ENCODE results near the gene NR1I3. TPM values are rescaled to one million over a fixed set of nuclear protein-coding genes. Genes with fewer than 3 reads are reported as not detected.

The NR1I3 gene
- polyA plus RNA-seq, 1 of the 3 experiments (the other 2 are of a cell fraction) = not detected

GRCh38 chr1:161287482-161288054 lies 49.6 kb upstream of the NR1I3 start:
- no peak for TF ChIP-seq GABPA (IDR thresholded peaks at IDR 0.05; ENCODE audit: low read depth)
- no peak for TF ChIP-seq YY1 (IDR thresholded peaks at IDR 0.05; ENCODE audit: low read depth)
- no peak for TF ChIP-seq FOSL2 (IDR thresholded peaks at IDR 0.05; ENCODE audit: borderline replicate concordance, low read depth)
- no peak for TF ChIP-seq TEAD4 (IDR thresholded peaks at IDR 0.05; ENCODE audit: borderline replicate concordance, insufficient read depth)
- TF ChIP-seq GATA2 (CRISPR knock-in tag; IDR thresholded peaks at IDR 0.05) = no peak
- H4K20me1 ChIP-seq (ENCODE audit: insufficient read depth) = no peaks in the 10 kb centered on the region
- no peak overlapping the region for H3K9ac ChIP-seq
- no peaks in the 10 kb centered on the region for H3K9me2 ChIP-seq
- no peaks in the 10 kb centered on the region for H3K79me2 ChIP-seq (ENCODE audit: insufficient read depth)
- CTCF ChIA-PET = interaction anchor here (0.6 to 1.2 kb wide), 2 partner anchors 59 to 61 kb away, joined by 3 read pairs; no protein-coding TSS in a partner anchor
- H3K27ac ChIP-seq (ENCODE audit: low read depth in 2 of 2, low read length in 1 of 2) = no peak overlapping the region
- H3K36me3 ChIP-seq (replicated peaks in 1 of 2; ENCODE audit: control insufficient read depth in 1 of 2, insufficient read depth in 2 of 2, low read length in 1 of 2) = no peaks in the 10 kb centered on the region
- no peak overlapping the region for H3K4me2 ChIP-seq
- no peaks in the 10 kb centered on the region for H3K9me3 ChIP-seq
- no peak overlapping the region for H2AFZ ChIP-seq (ENCODE audit: low read depth)
- DNase-seq = no peak
- H3K4me3 ChIP-seq (ENCODE audit: low read depth in 2 of 2, low read length in 1 of 2) = no peak overlapping the region
- WGBS (ENCODE audit: low lambda C conversion rate) = 67% methylated on average over 3 of the region's 3 CpGs
- peaks cover 14% of the 10 kb centered on the region; the same call in 1 of the 2 replicates for H3K27me3 ChIP-seq (ENCODE audit: insufficient read depth)
- no peaks in the 10 kb centered on the region for H3K4me1 ChIP-seq (ENCODE audit: control insufficient read depth in 1 of 2, insufficient read depth in 2 of 2, low read depth in 1 of 2, low read length in 1 of 2)
- H3F3A ChIP-seq (replicated peaks; ENCODE audit: insufficient read depth) = peaks cover 3% of the 10 kb centered on the region
- POLR2A ChIA-PET = no interaction called here

- Histone ChIP-seq H3K9me3 (no peaks in the 10 kb centered on the region), H3K4me1 (ENCODE audit: control insufficient read depth in 1 of 2, insufficient read depth in 2 of 2, low read depth in 1 of 2, low read length in 1 of 2) (no peaks in the 10 kb centered on the region), H3K9me2 (no peaks in the 10 kb centered on the region), H3K4me2 (no peak overlapping the region), H4K20me1 (ENCODE audit: insufficient read depth) (no peaks in the 10 kb centered on the region), H3F3A (replicated peaks; ENCODE audit: insufficient read depth) (no peaks in the 10 kb centered on the region), H3K4me3 (ENCODE audit: low read depth in 2 of 2, low read length in 1 of 2) (no peak overlapping the region), H3K9ac (no peak overlapping the region), H3K79me2 (ENCODE audit: insufficient read depth) (no peaks in the 10 kb centered on the region), H3K27me3 (ENCODE audit: insufficient read depth) (peaks cover 14% of the 10 kb centered on the region; the same call in 1 of the 2 replicates), H3K36me3 (replicated peaks in 1 of 2; ENCODE audit: control insufficient read depth in 1 of 2, insufficient read depth in 2 of 2, low read length in 1 of 2) (no peaks in the 10 kb centered on the region), H2AFZ (ENCODE audit: low read depth) (no peak overlapping the region), H3K27ac (ENCODE audit: low read depth in 2 of 2, low read length in 1 of 2) (no peak overlapping the region)
- CTCF ChIA-PET = interaction anchor here (0.6 to 1.5 kb wide), 2 partner anchors 18 to 56 kb away, joined by 3 read pairs; no protein-coding TSS in a partner anchor
- no peak for TF ChIP-seq IRF3 (IDR thresholded peaks at IDR 0.05; ENCODE audit: low read depth, low read length)
- 67% methylated on average over 5 of the region's 5 CpGs for WGBS (ENCODE audit: low lambda C conversion rate)
- POLR2A ChIA-PET = no interaction called here
- DNase-seq = no peak
These were observed 47.5 kb upstream of the NR1I3 start for GRCh38 chr1:161285521-161285920.

- POLR2A ChIA-PET = no interaction called here
- no peak for DNase-seq
- TF ChIP-seq FOSL2 (IDR thresholded peaks at IDR 0.05; ENCODE audit: borderline replicate concordance, low read depth) (no peak), MEF2A (IDR thresholded peaks at IDR 0.05; ENCODE audit: borderline replicate concordance, low read depth) (no peak), TEAD4 (IDR thresholded peaks at IDR 0.05; ENCODE audit: borderline replicate concordance, insufficient read depth) (no peak), ZBTB33 (IDR thresholded peaks at IDR 0.05; ENCODE audit: borderline replicate concordance, low read depth) (no peak), RAD21 (IDR thresholded peaks at IDR 0.05; ENCODE audit: low read length) (no peak), NRF1 (IDR thresholded peaks at IDR 0.05; ENCODE audit: low read depth, low read length) (no peak), IRF3 (IDR thresholded peaks at IDR 0.05; ENCODE audit: low read depth, low read length) (no peak), TCF12 (IDR thresholded peaks at IDR 0.05) (no peak), CTCF (IDR thresholded peaks at IDR 0.05) (no peak), TAF1 (IDR thresholded peaks at IDR 0.05; ENCODE audit: borderline replicate concordance, low read depth, low read length) (no peak), FOXJ3 (CRISPR knock-in tag; IDR thresholded peaks at IDR 0.05) (no peak), RFX5 (IDR thresholded peaks at IDR 0.05; ENCODE audit: low read length) (no peak)
These were observed 47.1 kb upstream of the NR1I3 start for GRCh38 chr1:161285113-161285512.

More at GRCh38 chr1:161285113-161285512, 47.1 kb upstream of the NR1I3 start:
- H3K79me2 ChIP-seq (ENCODE audit: insufficient read depth) = no peaks in the 10 kb centered on the region
- no peaks in the 10 kb centered on the region for H3K4me1 ChIP-seq (ENCODE audit: control insufficient read depth in 1 of 2, insufficient read depth in 2 of 2, low read depth in 1 of 2, low read length in 1 of 2)
- H3K9ac ChIP-seq = no peak overlapping the region
- H3K4me2 ChIP-seq = no peak overlapping the region
- WGBS (ENCODE audit: low lambda C conversion rate) = 65% methylated on average over 2 of the region's 2 CpGs
- H3K27me3 ChIP-seq (ENCODE audit: insufficient read depth) = peaks cover 14% of the 10 kb centered on the region; the same call in 1 of the 2 replicates
- no peaks in the 10 kb centered on the region for H3K36me3 ChIP-seq (replicated peaks in 1 of 2; ENCODE audit: control insufficient read depth in 1 of 2, insufficient read depth in 2 of 2, low read length in 1 of 2)
- CTCF ChIA-PET = interaction anchor here (0.6 to 1.5 kb wide), 2 partner anchors 19 to 56 kb away, joined by 3 read pairs; no protein-coding TSS in a partner anchor
- H2AFZ ChIP-seq (ENCODE audit: low read depth) = no peak overlapping the region
- H3K27ac ChIP-seq (ENCODE audit: low read depth in 2 of 2, low read length in 1 of 2) = no peak overlapping the region
- no peaks in the 10 kb centered on the region for H3K9me3 ChIP-seq
- H4K20me1 ChIP-seq (ENCODE audit: insufficient read depth) = no peaks in the 10 kb centered on the region
- no peak overlapping the region for H3K4me3 ChIP-seq (ENCODE audit: low read depth in 2 of 2, low read length in 1 of 2)
- H3F3A ChIP-seq (replicated peaks; ENCODE audit: insufficient read depth) = no peaks in the 10 kb centered on the region
- no peaks in the 10 kb centered on the region for H3K9me2 ChIP-seq
